Erythroblast (primary cell): Measurements from ENCODE around the gene POU6F1.

Source experiments
- GATA1 ChIP-seq: IDR thresholded peaks from 2 replicates; pipeline ENCODE4 v1.6.1; 2011; ENCODE audit warnings: low read depth, mild to moderate bottlenecking, control low read depth, low read length, moderate library complexity
- POLR2A ChIP-seq: IDR thresholded peaks from 2 replicates; pipeline ENCODE4 v1.6.1; 2011; ENCODE audit warnings: mild to moderate bottlenecking, low read length

DNA sequence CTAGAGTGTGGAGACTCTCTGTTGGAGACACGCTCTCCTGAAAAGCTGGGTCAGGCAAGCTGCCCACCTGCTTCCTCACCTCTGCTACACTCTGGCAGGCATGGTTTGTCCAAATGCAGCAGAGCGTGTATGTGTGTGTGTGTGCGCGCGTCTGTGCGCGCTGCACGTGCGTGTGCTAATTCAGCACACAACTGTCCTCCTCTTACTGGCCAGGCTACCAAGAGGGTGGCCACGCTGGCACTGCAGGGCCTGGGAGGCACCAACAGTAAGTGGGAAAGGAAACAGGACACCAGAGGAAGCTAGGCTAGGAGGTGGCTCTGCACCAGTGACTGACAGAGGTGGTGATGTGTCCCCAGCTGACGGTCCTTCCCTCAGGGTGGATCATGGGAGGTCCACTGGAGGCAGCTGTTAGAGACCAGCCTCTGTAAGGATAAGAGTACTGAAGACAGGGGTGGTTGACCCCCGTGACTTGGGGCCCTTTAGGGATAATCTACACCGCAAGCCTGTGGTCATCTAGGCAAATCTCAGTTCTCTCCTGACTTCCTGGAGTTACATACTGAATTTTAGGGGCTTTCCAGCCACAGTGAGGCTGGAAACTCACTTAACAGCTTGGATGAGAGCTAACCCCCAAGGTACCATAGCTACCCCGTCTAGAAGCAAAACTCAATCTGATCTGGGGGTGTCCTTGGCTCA is 29.4 kb downstream of the POU6F1 start:
- TF ChIP-seq POLR2A (no peak), GATA1 (no peak)
